SU-DHL-6 (cell line): ENCODE results near the gene NDUFS5.
A peak's percentile ranks its signal among the peaks of the same experiment; 100 is the strongest.
"Not testable (repeated sequence)": the region's sequence is repeated elsewhere in the genome, so short reads cannot be mapped to it uniquely, and the experiment has no call there.

ENCODE experiments used
- H2AFZ ChIP-seq: fragments of 200-600 bp; sonication (generic); 2 replicates; pipeline ENCODE4 v1.6.1; 2014; ENCODE audit warnings: low read depth, mild to moderate bottlenecking, moderate library complexity, mixed read lengths, antibody characterized with exemption, low read length; ENCODE audit not compliant: severe bottlenecking
- H3F3A ChIP-seq: fragments of 200-600 bp; shearing (Covaris generic); 2 replicates; pipeline ENCODE4 v1.6.0; 2016; ENCODE audit warnings: antibody characterized with exemption, mild to moderate bottlenecking; ENCODE audit not compliant: insufficient read depth
- H3K27ac ChIP-seq: fragments of 200-600 bp; sonication (generic); 2 replicates; pipeline ENCODE4 v1.5.1; 2016; ENCODE audit warnings: low read depth, mild to moderate bottlenecking, low read length, moderate library complexity, mixed read lengths
- H3K27me3 ChIP-seq: fragments of 200-600 bp; sonication (generic), shearing (Covaris generic); 2 replicates; pipeline ENCODE4 v1.6.0; 2014; ENCODE audit warnings: mild to moderate bottlenecking, low read length
- H3K36me3 ChIP-seq: fragments of 200-600 bp; sonication (generic); 2 replicates; pipeline ENCODE4 v1.6.1; 2014; ENCODE audit warnings: mild to moderate bottlenecking, low read length, mixed read lengths
- H3K4me2 ChIP-seq: fragments of 300-600, 200-600 bp; shearing (Covaris generic), sonication (generic); 2 replicates; pipeline ENCODE4 v1.6.0; 2014; ENCODE audit warnings: low read length, low read depth, mild to moderate bottlenecking; ENCODE audit not compliant: poor library complexity, severe bottlenecking
- H3K4me3 ChIP-seq: fragments of 200-600 bp; sonication (generic); 2 replicates; pipeline ENCODE4 v1.5.1; 2014; ENCODE audit warnings: antibody characterized with exemption, low read length, mild to moderate bottlenecking, mixed read lengths; ENCODE audit not compliant: insufficient read depth, poor library complexity, severe bottlenecking
- H3K79me2 ChIP-seq: fragments of 200-600 bp; sonication (generic); 2 replicates; pipeline ENCODE4 v1.6.1; 2014; ENCODE audit warnings: mild to moderate bottlenecking, low read length, moderate library complexity; ENCODE audit not compliant: insufficient read depth
- H3K9ac ChIP-seq: fragments of 200-600 bp; sonication (generic); 2 replicates; pipeline ENCODE4 v1.7.0; 2014; ENCODE audit warnings: mild to moderate bottlenecking, low read length
- H3K9me2 ChIP-seq: fragments of 200-600 bp; sonication (generic); replicated peaks from 2 replicates; pipeline ENCODE4 v1.6.1; 2014; ENCODE audit warnings: low read length; ENCODE audit not compliant: insufficient read depth
- H3K9me3 ChIP-seq: fragments of 200-600 bp; sonication (generic); 2 replicates; pipeline ENCODE4 v1.6.1; 2014; ENCODE audit warnings: low read length, mixed read lengths; ENCODE audit not compliant: insufficient read depth
- H4K20me1 ChIP-seq: fragments of 200-600 bp; sonication (generic); 2 replicates; pipeline ENCODE4 v1.6.1; 2014; ENCODE audit warnings: low read depth, mild to moderate bottlenecking, antibody characterized with exemption, low read length, moderate library complexity, mixed read lengths
- CTCF ChIP-seq: fragments of 200-600 bp; sonication (generic); IDR thresholded peaks from one replicate; pipeline ENCODE4 v1.5.1; 2017; ENCODE audit warnings: antibody characterized with exemption, mild to moderate bottlenecking, low read length, moderate library complexity; ENCODE audit not compliant: insufficient read depth, poor library complexity, severe bottlenecking
- EZH2phosphoT487 ChIP-seq: fragments of 200-600 bp; sonication (generic), shearing (Covaris generic); conservative IDR thresholded peaks from 2 replicates; pipeline ENCODE4 v1.6.1; 2018; ENCODE audit warnings: mild to moderate bottlenecking, antibody characterized with exemption, low read length, moderate library complexity, mixed read lengths

Gene NDUFS5

GRCh38 chr1:39026051-39026865, at the start of gene NDUFS5:
TSS of gene NDUFS5 (plus strand) at chr1:39026350. CDS start at chr1:39028725, 2,375 bp downstream.
- H3K9ac ChIP-seq = peak within 1 kb of the TSS; percentile 80
- H3K9me2 ChIP-seq = no peaks in the 10 kb centered on the region
- peak within 1 kb of the TSS; percentile 51 for H3K27ac ChIP-seq
- TF ChIP-seq EZH2phosphoT487 (no peak), CTCF (no peak)
- H3K9me3 ChIP-seq = no peaks in the 10 kb centered on the region
- H2AFZ ChIP-seq = peak within 1 kb of the TSS; percentile 94
- H3K4me2 ChIP-seq = peak within 1 kb of the TSS; percentile 76
- peak within 1 kb of the TSS; percentile 87 for H3K4me3 ChIP-seq
- H3F3A ChIP-seq = no peaks in the 10 kb centered on the region
- no peaks in the 10 kb centered on the region for H4K20me1 ChIP-seq
- H3K79me2 ChIP-seq = peaks cover 24% of the 10 kb centered on the region
- H3K36me3 ChIP-seq = peaks cover 4% of the 10 kb centered on the region; the same call in 1 of the 2 replicates
- no peaks in the 10 kb centered on the region for H3K27me3 ChIP-seq

GRCh38 chr1:38977399-38978244, 48.5 kb upstream of the NDUFS5 start:
- H3K4me2 ChIP-seq, H3F3A ChIP-seq, H2AFZ ChIP-seq: not testable (repeated sequence)

GRCh38 chr1:38978245-38978542, 48.0 kb upstream of the NDUFS5 start:
- not testable (repeated sequence) for H3K4me3 ChIP-seq, H3K9me2 ChIP-seq, H3F3A ChIP-seq, H3K27ac ChIP-seq, H3K36me3 ChIP-seq, H4K20me1 ChIP-seq, H3K9ac ChIP-seq, H3K9me3 ChIP-seq, H2AFZ ChIP-seq, H3K4me2 ChIP-seq, H3K79me2 ChIP-seq, H3K27me3 ChIP-seq

More at GRCh38 chr1:38977399-38978244, 48.5 kb upstream of the NDUFS5 start:
- H3K4me3 ChIP-seq, H3K36me3 ChIP-seq, H3K9me3 ChIP-seq, H4K20me1 ChIP-seq, H3K9me2 ChIP-seq, H3K9ac ChIP-seq, H3K79me2 ChIP-seq, H3K27ac ChIP-seq, H3K27me3 ChIP-seq: not testable (repeated sequence)

GRCh38 chr1:38979380-38979779, 46.8 kb upstream of the NDUFS5 start:
- H3K79me2 ChIP-seq, H3K9ac ChIP-seq, H3K4me3 ChIP-seq, H3K27me3 ChIP-seq, H2AFZ ChIP-seq, H3K9me2 ChIP-seq, H3K36me3 ChIP-seq, H3F3A ChIP-seq, H3K27ac ChIP-seq, H3K9me3 ChIP-seq, H3K4me2 ChIP-seq, H4K20me1 ChIP-seq: not testable (repeated sequence)
